K562 (cell line): ENCODE results near the gene CDIPT. TPM values are rescaled to one million over a fixed set of nuclear protein-coding genes. Genes with fewer than 3 reads are reported as not detected.

Experiments used
- ATAC-seq: fragments of 200-7000 bp; cut with Tn5 transposase; 3 replicates; pipeline ENCODE4 v1.9.1; 2020; ENCODE audit warnings: moderate library complexity
- BruUV-seq: library from RNA; stranded (reverse); fragments of 400-500 nt; replicated peaks from 2 replicates; lab custom pipeline; 2021; lab: Mats Ljungman, UMichigan
- CTCF ChIA-PET: fragments of 300-600 bp; formaldehyde crosslinking; extraction: SDS; loops from one replicate; lab custom pipeline; 2021; ENCODE audit warnings: low intra/inter-chr PET ratio; lab: Yijun Ruan, JAX
- POLR2A ChIA-PET: fragments of 300-600, 350-650 bp; sonication (Branson Sonifier 250); formaldehyde crosslinking; extraction: SDS; loops from one replicate; lab custom pipeline; 2021; ENCODE audit warnings: antibody characterized with exemption, inconsistent platforms; lab: Yijun Ruan, JAX
- DNase-seq, 4 experiments: peaks; one replicate each; pipeline versions ENCODE4 v3.0.0 to v3.0.0-alpha.2; 2011 to 2018; ENCODE audit warnings: low spot score in 3 of 4, mixed read lengths in 3 of 4; ENCODE audit errors: extremely low read depth in 1 of 4
- FAIRE-seq: peaks from 2 replicates; lab custom pipeline; 2011; peaks lifted over from hg19 to GRCh38; lab: Jason Lieb, UNC
- H2AFZ ChIP-seq: 2 replicates; pipeline ENCODE4 v1.6.0; 2011; ENCODE audit warnings: low read depth, low read length, control low read depth, inconsistent platforms
- H3K27ac ChIP-seq: fragments of 200-600 bp; 3 replicates; pipeline ENCODE4 v1.8.0; 2011; ENCODE audit warnings: low read depth, mild to moderate bottlenecking, control low read depth, inconsistent platforms, low read length, moderate library complexity, mixed read lengths; ENCODE audit errors: extremely low read depth
- H3K27me3 ChIP-seq, 2 experiments: fragments of 300-600 bp in 1 of 2; 2 replicates in 1 of 2; 3 replicates in 1 of 2; pipeline versions ENCODE4 v1.6.0 to v1.8.0; 2011; ENCODE audit warnings: inconsistent platforms in 2 of 2, low read length in 2 of 2, mild to moderate bottlenecking in 1 of 2, mixed read lengths in 1 of 2, moderate library complexity in 1 of 2; ENCODE audit not compliant: control insufficient read depth in 2 of 2, insufficient read depth in 2 of 2
- H3K36me3 ChIP-seq: fragments of 300-600 bp; 3 replicates; pipeline ENCODE4 v1.8.0; 2011; ENCODE audit warnings: mild to moderate bottlenecking, low read length, inconsistent platforms; ENCODE audit not compliant: control insufficient read depth, insufficient read depth
- H3K4me1 ChIP-seq, 2 experiments: fragments of 200-600 bp in 1 of 2; replicated peaks in 1 of 2; 2 replicates in 1 of 2; 3 replicates in 1 of 2; pipeline versions ENCODE4 v1.5.1 to v1.8.0; 2011; ENCODE audit warnings: inconsistent platforms in 2 of 2, low read length in 2 of 2, mild to moderate bottlenecking in 1 of 2, mixed read lengths in 1 of 2, moderate library complexity in 1 of 2; ENCODE audit not compliant: control insufficient read depth in 2 of 2, insufficient read depth in 2 of 2
- H3K4me2 ChIP-seq: 2 replicates; pipeline ENCODE4 v1.6.1; 2011; ENCODE audit warnings: low read length, control low read depth, inconsistent platforms, mixed read lengths; ENCODE audit not compliant: insufficient read depth
- H3K4me3 ChIP-seq: fragments of 200-600 bp; sonication (generic), shearing (Covaris generic); 2 replicates; pipeline ENCODE4 v1.5.1; 2016; ENCODE audit warnings: control low read depth, inconsistent platforms
- H3K79me2 ChIP-seq: fragments of 200-600 bp; 3 replicates; pipeline ENCODE4 v1.8.0; 2011; ENCODE audit warnings: low read length, inconsistent platforms; ENCODE audit not compliant: control insufficient read depth, insufficient read depth
- H3K9ac ChIP-seq, 2 experiments: 2 replicates each; pipeline versions ENCODE4 v1.6.0 to v1.6.1; 2011; ENCODE audit warnings: low read depth in 2 of 2, low read length in 2 of 2, control low read depth in 1 of 2, inconsistent platforms in 1 of 2, mild to moderate bottlenecking in 1 of 2, mixed read lengths in 1 of 2; ENCODE audit not compliant: insufficient read depth in 1 of 2
- H3K9me1 ChIP-seq: one replicate; pipeline ENCODE4 v1.6.0; 2011; ENCODE audit warnings: inconsistent platforms, mild to moderate bottlenecking, low read length, moderate library complexity; ENCODE audit not compliant: control insufficient read depth, insufficient read depth
- H3K9me3 ChIP-seq: replicated peaks from 2 replicates; pipeline ENCODE4 v1.5.1; 2011; ENCODE audit warnings: low read depth, low read length, inconsistent platforms; ENCODE audit not compliant: control insufficient read depth, insufficient read depth
- H4K20me1 ChIP-seq: replicated peaks from 2 replicates; pipeline ENCODE4 v1.6.1; 2011; ENCODE audit warnings: low read length, inconsistent platforms, mixed read lengths; ENCODE audit not compliant: control insufficient read depth, insufficient read depth
- RBFOX2 ChIP-seq: fragments of 200-400 bp; formaldehyde crosslinking; IDR thresholded peaks from 2 replicates; pipeline ENCODE4 v1.6.1; 2017; ENCODE audit warnings: low read depth, mild to moderate bottlenecking, low read length, moderate library complexity
- SLC30A9 ChIP-seq: fragments of 250-450 bp; sonication (Bioruptor Pico); IDR thresholded peaks from 2 replicates; pipeline ENCODE4 v1.8.0; 2022; ENCODE audit warnings: mild to moderate bottlenecking, moderate library complexity
- WGBS: fragments of 100-300 bp; shearing (Covaris generic); methylation state at CpG from one replicate; pipeline ENCODE4 v1.1.6; 2016; ENCODE audit warnings: low coverage, mixed read lengths; ENCODE audit not compliant: insufficient coverage; ENCODE audit errors: missing lambda C conversion rate; 5-methylcytosine and 5-hydroxymethylcytosine counted together
- in situ Hi-C: fragments of 300-500 bp; cut with MboI; formaldehyde crosslinking; loops from 4 replicates; pipeline ENCODE4 v1.15.0; 2018; ENCODE audit warnings: inconsistent platforms, mixed read lengths
- intact Hi-C: fragments of 100-400 bp; cut with micrococcal nuclease; formaldehyde crosslinking; loops from 2 replicates; pipeline ENCODE4 v1.14.2; 2022
- polyA plus RNA-seq, 8 experiments: library from polyadenylated mRNA; depleted of rRNA in 4 of 8; stranded (reverse) in 5 of 8; unstranded in 3 of 8; fragments of >200 nt; fragmentation: Nextera tagmentation in 2 of 8; fragmentation: Illumina TruSeq in 1 of 8; extraction: Ambion mirVana in 2 of 8; extraction: Trizol in 1 of 8; gene quantifications; 2 replicates each; pipeline versions ENCODE4 v1.2.1 to v1.2.3, GENCODE V29; 2011 to 2014; ENCODE audit warnings: inconsistent platforms in 1 of 8, missing spikeins in 1 of 8
- total RNA-seq, 7 experiments: library from RNA; depleted of rRNA in 6 of 7; stranded (reverse); fragments of >200 nt in 6 of 7; fragmentation: Illumina TruSeq in 2 of 7; extraction: Trizol in 2 of 7; gene quantifications; 2 replicates each; pipeline versions ENCODE4 v1.2.1 to v1.2.3, GENCODE V29; 2011 to 2021; ENCODE audit warnings: low replicate concordance in 1 of 7
- TF ChIP-seq, protein P1 (sequence below): fragments of 450-650 bp; IDR thresholded peaks from 2 replicates; pipeline ENCODE4 v1.6.1; 2017; ENCODE audit warnings: antibody characterized with exemption, mild to moderate bottlenecking

Gene CDIPT
- total and polyA plus RNA-seq, 9 of the 15 experiments (the other 6 are each of a cell fraction or from before 2014, with no cell fraction given) = 1.3 to 37.0 (median 23.0) TPM

DNA sequence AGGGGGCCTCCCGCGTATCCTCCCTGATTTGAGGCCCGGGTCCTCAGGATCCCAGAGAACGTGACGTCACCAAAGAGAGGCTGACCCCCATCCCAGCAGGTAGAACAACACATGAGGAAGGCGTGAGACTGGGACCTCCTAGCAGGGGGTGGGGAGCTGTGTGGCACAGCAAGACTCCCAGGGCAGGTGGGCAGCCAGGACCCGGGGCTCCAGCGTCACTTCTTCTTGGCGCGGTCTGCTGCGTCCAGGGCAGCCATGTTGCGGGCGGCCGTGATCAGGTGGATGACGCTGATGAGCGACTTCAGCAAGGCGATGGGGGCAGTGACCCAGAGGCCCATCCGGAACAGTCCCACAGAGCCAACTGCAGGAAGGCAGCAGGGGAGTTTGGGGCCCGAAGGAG, 4.1 kb downstream of the CDIPT start:
- TF ChIP-seq SLC30A9 (CRISPR knock-in tag) = no peak
- TF ChIP-seq, protein P1, sequence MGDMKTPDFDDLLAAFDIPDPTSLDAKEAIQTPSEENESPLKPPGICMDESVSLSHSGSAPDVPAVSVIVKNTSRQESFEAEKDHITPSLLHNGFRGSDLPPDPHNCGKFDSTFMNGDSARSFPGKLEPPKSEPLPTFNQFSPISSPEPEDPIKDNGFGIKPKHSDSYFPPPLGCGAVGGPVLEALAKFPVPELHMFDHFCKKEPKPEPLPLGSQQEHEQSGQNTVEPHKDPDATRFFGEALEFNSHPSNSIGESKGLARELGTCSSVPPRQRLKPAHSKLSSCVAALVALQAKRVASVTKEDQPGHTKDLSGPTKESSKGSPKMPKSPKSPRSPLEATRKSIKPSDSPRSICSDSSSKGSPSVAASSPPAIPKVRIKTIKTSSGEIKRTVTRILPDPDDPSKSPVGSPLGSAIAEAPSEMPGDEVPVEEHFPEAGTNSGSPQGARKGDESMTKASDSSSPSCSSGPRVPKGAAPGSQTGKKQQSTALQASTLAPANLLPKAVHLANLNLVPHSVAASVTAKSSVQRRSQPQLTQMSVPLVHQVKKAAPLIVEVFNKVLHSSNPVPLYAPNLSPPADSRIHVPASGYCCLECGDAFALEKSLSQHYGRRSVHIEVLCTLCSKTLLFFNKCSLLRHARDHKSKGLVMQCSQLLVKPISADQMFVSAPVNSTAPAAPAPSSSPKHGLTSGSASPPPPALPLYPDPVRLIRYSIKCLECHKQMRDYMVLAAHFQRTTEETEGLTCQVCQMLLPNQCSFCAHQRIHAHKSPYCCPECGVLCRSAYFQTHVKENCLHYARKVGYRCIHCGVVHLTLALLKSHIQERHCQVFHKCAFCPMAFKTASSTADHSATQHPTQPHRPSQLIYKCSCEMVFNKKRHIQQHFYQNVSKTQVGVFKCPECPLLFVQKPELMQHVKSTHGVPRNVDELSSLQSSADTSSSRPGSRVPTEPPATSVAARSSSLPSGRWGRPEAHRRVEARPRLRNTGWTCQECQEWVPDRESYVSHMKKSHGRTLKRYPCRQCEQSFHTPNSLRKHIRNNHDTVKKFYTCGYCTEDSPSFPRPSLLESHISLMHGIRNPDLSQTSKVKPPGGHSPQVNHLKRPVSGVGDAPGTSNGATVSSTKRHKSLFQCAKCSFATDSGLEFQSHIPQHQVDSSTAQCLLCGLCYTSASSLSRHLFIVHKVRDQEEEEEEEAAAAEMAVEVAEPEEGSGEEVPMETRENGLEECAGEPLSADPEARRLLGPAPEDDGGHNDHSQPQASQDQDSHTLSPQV = no peak
- peak; percentile 21; the same call in 1 of the 2 replicates for TF ChIP-seq RBFOX2
- in situ Hi-C loops (no loop called here), intact Hi-C loops (no loop called here)
- H3K9ac ChIP-seq = no peak overlapping the region
- FAIRE-seq (no peak), ATAC-seq (no peak), DNase-seq (no peak)
- no peaks in the 10 kb centered on the region for H3K9me3 ChIP-seq
- no peak overlapping the region for H3K4me3 ChIP-seq
- H3K27me3 ChIP-seq = no peaks in the 10 kb centered on the region
- H3K36me3 ChIP-seq = peaks cover 27% of the 10 kb centered on the region; the same call in 2 of the 3 replicates
- BruUV-seq = no TSS peak
- H4K20me1 ChIP-seq = no peaks in the 10 kb centered on the region
- WGBS = 90% methylated on average over 10 of the region's 19 CpGs
- peaks cover 11% of the 10 kb centered on the region; the same call in 2 of the 3 replicates for H3K79me2 ChIP-seq
- peaks cover 4 to 27% of the 10 kb centered on the region in 2 experiments; a peak in 3 of 5 replicates for H3K4me1 ChIP-seq
- CTCF ChIA-PET = no interaction called here
- H3K27ac ChIP-seq = no peak overlapping the region
- H3K4me2 ChIP-seq = no peak overlapping the region
- POLR2A ChIA-PET = interaction anchor here (1.1 kb wide), 1 partner anchor 11 kb away, joined by 3 read pairs; no protein-coding TSS in a partner anchor
- H3K9me1 ChIP-seq = no peaks in the 10 kb centered on the region
- H2AFZ ChIP-seq = no peak overlapping the region
